Endothelial cell of umbilical vein (primary cell): Measurements from ENCODE around the gene CAPS.

Experiments used
- EZH2 ChIP-seq: IDR thresholded peaks from 2 replicates; pipeline ENCODE4 v1.6.1; 2012; ENCODE audit warnings: borderline replicate concordance, low read depth, mild to moderate bottlenecking, moderate library complexity, low read length, inconsistent platforms; ENCODE audit not compliant: severe bottlenecking
- FOS ChIP-seq: IDR thresholded peaks from 2 replicates; pipeline ENCODE4 v1.6.1; 2011; ENCODE audit warnings: mild to moderate bottlenecking, low read length, moderate library complexity, borderline replicate concordance; ENCODE audit not compliant: insufficient read depth
- GATA2 ChIP-seq: IDR thresholded peaks from 2 replicates; pipeline ENCODE4 v1.7.0; 2011; ENCODE audit warnings: low read depth, mild to moderate bottlenecking, moderate library complexity, mixed read lengths, low read length; ENCODE audit not compliant: insufficient read length, insufficient read depth
- JUN ChIP-seq: IDR thresholded peaks from 2 replicates; pipeline ENCODE4 v1.6.1; 2011; ENCODE audit warnings: borderline replicate concordance, low read depth; ENCODE audit not compliant: insufficient read length, insufficient read depth
- MYC ChIP-seq: IDR thresholded peaks from one replicate; pipeline ENCODE4 v1.6.1; 2011; ENCODE audit warnings: mild to moderate bottlenecking, low read depth, low read length
- POLR2A ChIP-seq: IDR thresholded peaks from 2 replicates; pipeline ENCODE4 v1.6.1; 2012; ENCODE audit warnings: low read depth, mild to moderate bottlenecking, control low read depth, low read length
- POLR2AphosphoS5 ChIP-seq: IDR thresholded peaks from 2 replicates; pipeline ENCODE4 v1.6.1; 2012; ENCODE audit warnings: low read depth, mild to moderate bottlenecking, control low read depth, low read length, moderate library complexity; ENCODE audit not compliant: insufficient read depth
- TF ChIP-seq, protein P1 (sequence below): IDR thresholded peaks from 2 replicates; pipeline ENCODE4 v1.6.1; 2011; ENCODE audit not compliant: insufficient read depth, insufficient read length
- TF ChIP-seq, protein P2 (sequence below), 2 donors: IDR thresholded peaks; 1 replicate in 1 of 2; 2 replicates in 1 of 2; pipeline ENCODE4 v1.5.1; 2011; ENCODE audit warnings: low read length in 2 of 2, mild to moderate bottlenecking in 2 of 2, moderate library complexity in 2 of 2, control low read depth in 1 of 2, inconsistent platforms in 1 of 2, low read depth in 1 of 2; ENCODE audit not compliant: insufficient read depth in 1 of 2; ENCODE audit errors: extremely low read depth in 1 of 2

DNA sequence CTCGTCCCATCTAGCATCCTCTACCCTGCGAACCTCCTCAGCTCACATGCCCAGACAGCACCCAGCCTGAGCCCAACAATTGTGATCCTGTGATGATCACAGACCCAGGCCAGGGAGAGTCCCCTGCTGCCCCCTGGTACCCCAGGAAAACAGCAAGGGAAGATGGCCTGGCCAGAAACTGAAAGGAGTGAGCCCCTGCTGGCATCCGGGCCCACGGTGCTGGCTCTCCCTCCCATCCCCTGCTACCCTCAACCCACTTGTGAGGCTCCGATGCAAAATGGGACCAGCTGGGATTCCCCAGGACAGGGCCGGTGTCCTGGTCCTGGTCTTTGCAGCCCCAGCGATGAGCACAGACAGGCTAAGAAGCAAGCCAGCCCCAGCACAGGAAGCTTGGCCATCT, 49.8 kb downstream of the CAPS start:
- TF ChIP-seq POLR2AphosphoS5 = no peak
- no peak for TF ChIP-seq EZH2
- TF ChIP-seq, protein P1, sequence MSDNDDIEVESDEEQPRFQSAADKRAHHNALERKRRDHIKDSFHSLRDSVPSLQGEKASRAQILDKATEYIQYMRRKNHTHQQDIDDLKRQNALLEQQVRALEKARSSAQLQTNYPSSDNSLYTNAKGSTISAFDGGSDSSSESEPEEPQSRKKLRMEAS = no peak
- TF ChIP-seq, protein P2, sequence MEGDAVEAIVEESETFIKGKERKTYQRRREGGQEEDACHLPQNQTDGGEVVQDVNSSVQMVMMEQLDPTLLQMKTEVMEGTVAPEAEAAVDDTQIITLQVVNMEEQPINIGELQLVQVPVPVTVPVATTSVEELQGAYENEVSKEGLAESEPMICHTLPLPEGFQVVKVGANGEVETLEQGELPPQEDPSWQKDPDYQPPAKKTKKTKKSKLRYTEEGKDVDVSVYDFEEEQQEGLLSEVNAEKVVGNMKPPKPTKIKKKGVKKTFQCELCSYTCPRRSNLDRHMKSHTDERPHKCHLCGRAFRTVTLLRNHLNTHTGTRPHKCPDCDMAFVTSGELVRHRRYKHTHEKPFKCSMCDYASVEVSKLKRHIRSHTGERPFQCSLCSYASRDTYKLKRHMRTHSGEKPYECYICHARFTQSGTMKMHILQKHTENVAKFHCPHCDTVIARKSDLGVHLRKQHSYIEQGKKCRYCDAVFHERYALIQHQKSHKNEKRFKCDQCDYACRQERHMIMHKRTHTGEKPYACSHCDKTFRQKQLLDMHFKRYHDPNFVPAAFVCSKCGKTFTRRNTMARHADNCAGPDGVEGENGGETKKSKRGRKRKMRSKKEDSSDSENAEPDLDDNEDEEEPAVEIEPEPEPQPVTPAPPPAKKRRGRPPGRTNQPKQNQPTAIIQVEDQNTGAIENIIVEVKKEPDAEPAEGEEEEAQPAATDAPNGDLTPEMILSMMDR (IDR thresholded peaks at IDR 0.05; ENCODE audit: extremely low read depth in 1 of 2, insufficient read depth in 1 of 2, low read depth in 1 of 2, low read length in 2 of 2) = no peak
- TF ChIP-seq POLR2A = no peak
- no peak for TF ChIP-seq JUN
- TF ChIP-seq FOS = no peak
- no peak for TF ChIP-seq MYC
- TF ChIP-seq GATA2 = no peak
